HFF-Myc (cell line): ENCODE measurements around the gene TJAP1.
"Not testable (repeated sequence)": the region's sequence is repeated elsewhere in the genome, so short reads cannot be mapped to it uniquely, and the experiment has no call there.

Experiments used
- DNase-seq: peaks from one replicate; pipeline ENCODE4 v3.0.0-alpha.2; 2011; ENCODE audit warnings: low read depth; ENCODE audit errors: extremely low read depth
- H3K4me3 ChIP-seq: replicated peaks from 2 replicates; pipeline ENCODE4 v1.5.1; 2011; ENCODE audit warnings: low read depth, mild to moderate bottlenecking, control low read depth, low read length
- TF ChIP-seq, protein P1 (sequence below): IDR thresholded peaks from 2 replicates; pipeline ENCODE4 v1.5.1; 2012; ENCODE audit warnings: mild to moderate bottlenecking, low read depth, low read length, control low read depth; ENCODE audit errors: missing control alignments

TJAP1 gene

DNA sequence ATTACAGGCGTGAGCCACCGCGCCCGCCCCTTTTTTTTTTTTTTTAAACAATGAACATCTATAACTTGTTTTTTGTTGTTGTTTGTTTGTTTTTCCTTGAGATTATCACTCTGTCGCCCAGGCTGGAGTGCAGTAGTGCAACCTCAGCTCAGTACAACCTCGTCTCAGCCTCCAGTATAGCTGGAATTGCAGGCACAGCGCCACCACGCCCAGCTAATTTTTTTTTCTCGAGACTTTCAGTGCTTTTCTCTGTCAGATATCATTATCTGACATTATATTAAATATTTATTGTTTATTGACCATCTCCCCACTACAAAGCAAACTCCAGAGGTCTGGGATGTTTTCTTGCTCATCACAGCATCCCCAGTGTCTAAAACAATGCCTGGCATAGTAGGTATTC lies 19.7 kb upstream of the TJAP1 start:
- TF ChIP-seq, protein P1, sequence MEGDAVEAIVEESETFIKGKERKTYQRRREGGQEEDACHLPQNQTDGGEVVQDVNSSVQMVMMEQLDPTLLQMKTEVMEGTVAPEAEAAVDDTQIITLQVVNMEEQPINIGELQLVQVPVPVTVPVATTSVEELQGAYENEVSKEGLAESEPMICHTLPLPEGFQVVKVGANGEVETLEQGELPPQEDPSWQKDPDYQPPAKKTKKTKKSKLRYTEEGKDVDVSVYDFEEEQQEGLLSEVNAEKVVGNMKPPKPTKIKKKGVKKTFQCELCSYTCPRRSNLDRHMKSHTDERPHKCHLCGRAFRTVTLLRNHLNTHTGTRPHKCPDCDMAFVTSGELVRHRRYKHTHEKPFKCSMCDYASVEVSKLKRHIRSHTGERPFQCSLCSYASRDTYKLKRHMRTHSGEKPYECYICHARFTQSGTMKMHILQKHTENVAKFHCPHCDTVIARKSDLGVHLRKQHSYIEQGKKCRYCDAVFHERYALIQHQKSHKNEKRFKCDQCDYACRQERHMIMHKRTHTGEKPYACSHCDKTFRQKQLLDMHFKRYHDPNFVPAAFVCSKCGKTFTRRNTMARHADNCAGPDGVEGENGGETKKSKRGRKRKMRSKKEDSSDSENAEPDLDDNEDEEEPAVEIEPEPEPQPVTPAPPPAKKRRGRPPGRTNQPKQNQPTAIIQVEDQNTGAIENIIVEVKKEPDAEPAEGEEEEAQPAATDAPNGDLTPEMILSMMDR: no peak
- DNase-seq: no peak
- no peak overlapping the region for H3K4me3 ChIP-seq

DNA sequence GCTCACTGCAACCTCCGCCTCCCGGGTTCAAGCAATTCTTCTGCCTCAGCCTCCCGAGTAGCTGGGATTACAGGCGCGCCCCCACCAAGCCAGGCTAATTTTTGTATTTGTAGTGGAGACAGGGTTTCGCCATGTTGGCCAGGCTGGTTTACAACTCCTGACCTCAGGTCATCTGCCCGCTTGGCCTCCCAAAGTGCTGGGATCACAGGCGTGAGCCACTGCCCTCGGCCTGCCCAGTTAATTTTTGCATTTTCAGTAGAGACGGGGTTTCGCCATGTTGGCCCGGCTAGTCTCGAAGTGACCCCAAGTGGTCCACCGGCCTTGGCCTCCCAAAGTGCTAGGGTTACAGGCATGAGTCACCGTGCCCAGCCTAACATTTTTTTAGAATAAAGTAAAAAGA lies 19.2 kb upstream of the TJAP1 start:
- not testable (repeated sequence) for H3K4me3 ChIP-seq, DNase-seq

DNA sequence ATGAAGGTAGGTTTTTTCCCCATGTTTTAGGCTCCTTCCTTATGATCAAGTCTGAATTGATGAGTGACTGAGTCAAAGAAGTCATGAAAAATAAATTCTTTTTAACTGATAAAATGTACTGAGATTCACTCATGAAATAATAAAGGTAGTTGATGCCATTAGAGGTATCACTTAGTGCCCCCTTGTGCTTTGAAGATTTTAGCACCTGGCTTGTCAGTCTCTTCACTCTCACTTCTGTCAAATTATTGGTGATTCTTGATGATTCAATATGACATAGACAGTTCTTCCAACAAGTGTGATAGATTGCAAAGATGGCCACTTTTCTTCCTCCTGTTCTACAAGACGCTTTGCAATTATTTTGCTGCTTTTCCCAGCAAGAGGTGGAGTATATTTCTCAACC lies 17.8 kb upstream of the TJAP1 start:
- no peak for DNase-seq
- H3K4me3 ChIP-seq: no peak overlapping the region
- TF ChIP-seq, protein P1: no peak

DNA sequence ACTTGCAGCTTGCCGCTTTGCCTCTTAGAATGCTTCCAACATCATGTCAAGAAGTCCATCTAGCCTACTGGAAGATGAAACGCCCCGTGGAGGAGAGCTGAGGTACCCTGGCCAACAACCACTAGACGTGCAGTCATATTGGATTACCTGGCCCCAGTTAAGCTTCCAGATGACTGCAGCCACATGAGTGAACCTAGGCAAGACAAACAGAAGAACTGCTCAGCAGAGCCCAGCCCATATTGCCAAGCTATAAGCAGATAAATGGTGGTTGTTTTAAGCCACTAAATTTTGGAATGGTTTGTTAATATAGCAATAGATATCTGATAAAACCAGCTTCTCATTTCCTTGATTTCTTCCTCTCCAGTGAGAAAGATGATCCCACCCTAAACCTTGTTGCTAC lies 17.3 kb upstream of the TJAP1 start:
- TF ChIP-seq, protein P1: no peak
- no peak for DNase-seq
- no peak overlapping the region for H3K4me3 ChIP-seq

DNA sequence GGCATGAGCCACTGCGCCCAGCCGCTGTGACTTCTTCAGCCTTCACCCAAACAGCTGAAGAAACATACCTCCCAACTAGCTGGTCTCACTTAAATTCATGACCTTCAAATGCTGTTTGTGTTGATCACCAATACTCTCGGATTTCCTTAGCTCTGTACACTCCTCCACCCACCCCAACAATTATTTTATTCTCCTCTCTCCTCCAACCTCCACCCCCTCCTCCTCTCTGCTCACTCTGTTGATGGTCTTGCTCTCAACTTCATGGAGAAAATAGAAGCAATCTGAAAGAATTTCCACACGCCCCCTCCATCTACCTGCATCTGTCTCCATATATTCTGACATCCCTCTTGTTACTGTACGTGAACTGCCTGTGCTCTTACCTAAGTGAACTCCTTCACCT lies 15.4 kb upstream of the TJAP1 start:
- H3K4me3 ChIP-seq: no peak overlapping the region
- TF ChIP-seq, protein P1: no peak
- no peak for DNase-seq

DNA sequence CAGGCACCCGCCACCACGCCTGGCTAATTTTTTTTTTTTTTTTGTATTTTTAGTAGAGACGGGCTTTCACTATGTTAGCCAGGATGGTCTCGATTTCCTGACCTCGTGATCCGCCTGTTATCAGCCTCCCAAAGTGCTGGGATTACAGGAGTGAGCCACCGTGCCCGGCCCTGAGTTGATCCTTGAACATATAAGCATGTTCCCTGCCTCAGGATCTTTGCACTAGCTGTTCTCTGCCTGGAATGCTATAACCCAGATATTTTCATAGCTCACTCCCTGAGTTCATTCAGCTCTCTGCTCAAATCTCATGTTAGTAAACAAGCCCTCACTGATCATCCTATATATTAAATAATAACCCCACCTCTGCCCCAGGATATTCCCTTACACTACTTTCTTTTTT lies 13.0 kb upstream of the TJAP1 start:
- TF ChIP-seq, protein P1: no peak
- H3K4me3 ChIP-seq: no peak overlapping the region
- no peak for DNase-seq

DNA sequence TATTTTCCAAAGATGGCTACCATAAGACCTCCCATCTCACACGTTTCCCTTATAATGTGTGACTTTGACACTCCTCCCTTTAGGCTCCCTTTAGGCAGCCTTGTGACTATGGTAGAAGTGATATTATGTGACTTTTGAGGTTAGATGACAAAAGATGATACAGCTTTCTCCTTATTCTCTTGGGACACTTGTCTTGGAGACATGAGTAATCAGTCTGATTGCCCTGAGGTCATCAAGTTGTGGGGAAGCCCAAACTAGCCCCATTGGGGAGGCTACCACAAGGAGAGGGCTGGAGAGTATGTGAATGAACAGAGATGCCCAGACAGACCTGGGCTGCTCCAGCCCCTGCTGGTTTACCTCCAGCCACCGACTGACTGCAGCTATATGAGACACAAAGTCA lies 11.4 kb upstream of the TJAP1 start:
- no peak for DNase-seq
- TF ChIP-seq, protein P1: no peak
- H3K4me3 ChIP-seq: no peak overlapping the region

DNA sequence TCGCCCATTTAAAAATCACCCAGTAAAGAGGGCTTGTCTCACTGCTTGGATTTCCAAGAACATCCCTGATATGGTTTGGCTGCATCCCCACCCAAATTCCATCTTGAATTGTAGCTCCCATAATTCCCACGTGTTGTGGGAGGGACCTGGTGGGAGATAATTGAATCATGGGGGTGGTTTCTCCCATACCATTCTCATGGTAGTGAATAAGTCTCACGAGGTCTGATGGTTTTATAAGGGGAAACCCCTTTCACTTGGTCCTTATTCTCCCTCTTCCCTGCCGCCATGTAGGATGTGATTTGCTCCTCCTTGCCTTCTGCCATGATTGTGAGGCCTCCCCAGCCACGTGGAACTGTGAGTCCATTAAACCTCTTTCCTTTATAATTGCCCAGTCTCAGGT lies 10.1 kb upstream of the TJAP1 start:
- not testable (repeated sequence) for DNase-seq, H3K4me3 ChIP-seq
